ENCODE data around the gene SRI.
A peak's percentile ranks its signal among the peaks of the same experiment; 100 is the strongest.
"Not testable (repeated sequence)": the region's sequence is repeated elsewhere in the genome, so short reads cannot be mapped to it uniquely, and the experiment has no call there.

Gene SRI

GRCh38 chr7:88176190-88176589 lies 43.6 kb downstream of the SRI start:
- DNase-seq (ENCODE audit: low spot score) = no peak

DNA sequence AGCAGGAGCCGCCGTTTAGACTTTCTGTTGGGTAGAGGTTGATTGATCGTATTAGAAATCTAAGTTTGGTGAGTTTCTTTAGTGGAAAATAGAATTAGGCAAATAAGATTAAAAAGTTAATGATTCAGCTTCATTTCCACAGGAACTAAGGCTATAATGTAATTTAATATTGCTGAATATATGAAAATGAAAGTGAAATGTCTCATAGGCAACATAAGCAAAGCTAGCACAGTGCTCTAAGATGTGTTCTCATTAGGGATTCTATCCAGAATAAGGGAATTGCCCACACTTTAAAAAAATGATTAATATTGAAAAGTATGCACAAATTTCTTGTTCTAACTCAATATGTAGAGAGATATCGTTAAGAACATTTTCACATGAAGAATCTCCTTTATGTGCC lies 47.0 kb downstream of the SRI start:
- no peak for DNase-seq (ENCODE audit: low spot score)

- DNase-seq (ENCODE audit: low spot score) = peak; percentile 52
Observed at GRCh38 chr7:88169717-88170320, 50.0 kb downstream of the SRI start.

DNA sequence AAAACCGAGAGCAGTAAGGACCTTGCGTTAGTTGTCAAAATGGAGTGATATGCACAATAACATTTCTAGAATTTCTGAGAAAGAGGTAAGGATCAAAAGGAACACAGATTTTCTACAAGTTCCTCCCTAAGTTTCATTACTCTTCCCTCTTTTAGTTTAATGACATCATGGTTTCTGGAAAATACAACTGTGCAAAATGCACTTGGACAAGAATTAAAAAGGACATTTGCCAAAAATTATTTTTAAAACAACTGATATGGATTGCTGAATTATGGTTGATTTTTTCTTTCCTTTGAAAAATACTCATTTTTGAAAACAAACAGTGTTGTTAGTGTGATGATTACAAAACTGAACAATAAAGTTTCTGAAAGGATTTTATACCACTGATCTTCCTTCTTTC lies 52.1 kb downstream of the SRI start:
- DNase-seq (ENCODE audit: low spot score) = no peak

GRCh38 chr7:88167223-88167622 lies 52.6 kb downstream of the SRI start:
- peak; percentile 86 for DNase-seq (ENCODE audit: low spot score)

- DNase-seq (ENCODE audit: low spot score) = no peak
Observed at GRCh38 chr7:88165697-88166096, 54.1 kb downstream of the SRI start.

DNA sequence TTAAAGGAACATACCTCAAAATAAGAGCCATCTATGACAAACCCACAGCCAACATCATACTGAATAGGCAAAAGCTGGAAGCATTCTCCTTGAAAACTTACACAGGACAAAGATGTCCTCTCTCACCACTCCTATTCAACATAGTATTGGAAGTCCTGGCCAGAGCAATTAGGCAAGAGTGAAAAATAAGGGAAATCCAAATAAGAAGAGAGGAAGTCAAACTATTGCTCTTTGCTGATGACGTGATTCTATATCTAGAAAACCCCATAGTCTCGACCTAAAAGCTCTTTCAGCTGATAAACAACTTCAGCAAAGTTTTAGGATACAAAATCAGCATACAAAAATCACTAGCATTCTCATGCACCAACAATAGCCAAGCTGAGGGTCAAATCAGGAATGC lies 60.1 kb downstream of the SRI start:
- not testable (repeated sequence) for DNase-seq (ENCODE audit: low spot score)

DNA sequence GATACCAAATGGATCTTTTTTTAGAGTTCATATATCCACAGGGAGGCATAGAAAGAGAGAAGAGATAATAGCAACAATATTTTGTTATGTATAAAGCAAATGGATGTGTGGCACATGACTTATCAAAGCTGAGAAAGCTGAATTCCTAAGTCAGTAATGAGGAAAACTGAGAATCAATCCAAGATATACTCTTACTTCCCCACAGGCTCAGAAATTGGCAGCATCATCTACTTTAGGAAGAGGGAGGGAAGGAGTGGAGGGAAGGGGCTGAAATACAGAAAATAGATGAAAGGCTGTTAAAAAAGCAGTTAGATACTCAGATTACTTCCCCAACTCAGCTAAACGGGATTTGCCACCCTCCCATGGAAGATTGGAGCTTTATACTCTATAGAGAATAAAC lies 63.5 kb downstream of the SRI start:
- DNase-seq (ENCODE audit: low spot score) = no peak

DNA sequence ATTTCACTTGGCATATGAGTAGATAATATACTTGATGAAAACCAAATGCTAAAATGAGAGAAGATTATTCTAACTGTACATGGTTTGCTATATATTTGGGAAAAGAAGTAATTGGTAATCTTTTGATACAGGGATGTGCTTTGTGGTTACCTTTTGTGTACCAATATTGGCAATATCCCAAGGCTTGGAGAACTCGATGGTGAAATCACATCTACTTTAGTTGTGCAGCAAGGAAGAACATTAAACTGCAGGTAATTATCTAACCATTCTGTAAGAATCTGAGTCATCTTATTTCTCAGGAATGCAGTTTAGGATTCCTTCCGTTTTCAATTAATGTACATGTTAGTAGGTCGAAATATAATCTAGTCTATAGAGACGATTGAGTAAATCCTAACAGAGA lies 64.1 kb downstream of the SRI start:
- DNase-seq (ENCODE audit: low spot score) = no peak
